ENCODE results near the gene DCST2.

The DCST2 gene

DNA sequence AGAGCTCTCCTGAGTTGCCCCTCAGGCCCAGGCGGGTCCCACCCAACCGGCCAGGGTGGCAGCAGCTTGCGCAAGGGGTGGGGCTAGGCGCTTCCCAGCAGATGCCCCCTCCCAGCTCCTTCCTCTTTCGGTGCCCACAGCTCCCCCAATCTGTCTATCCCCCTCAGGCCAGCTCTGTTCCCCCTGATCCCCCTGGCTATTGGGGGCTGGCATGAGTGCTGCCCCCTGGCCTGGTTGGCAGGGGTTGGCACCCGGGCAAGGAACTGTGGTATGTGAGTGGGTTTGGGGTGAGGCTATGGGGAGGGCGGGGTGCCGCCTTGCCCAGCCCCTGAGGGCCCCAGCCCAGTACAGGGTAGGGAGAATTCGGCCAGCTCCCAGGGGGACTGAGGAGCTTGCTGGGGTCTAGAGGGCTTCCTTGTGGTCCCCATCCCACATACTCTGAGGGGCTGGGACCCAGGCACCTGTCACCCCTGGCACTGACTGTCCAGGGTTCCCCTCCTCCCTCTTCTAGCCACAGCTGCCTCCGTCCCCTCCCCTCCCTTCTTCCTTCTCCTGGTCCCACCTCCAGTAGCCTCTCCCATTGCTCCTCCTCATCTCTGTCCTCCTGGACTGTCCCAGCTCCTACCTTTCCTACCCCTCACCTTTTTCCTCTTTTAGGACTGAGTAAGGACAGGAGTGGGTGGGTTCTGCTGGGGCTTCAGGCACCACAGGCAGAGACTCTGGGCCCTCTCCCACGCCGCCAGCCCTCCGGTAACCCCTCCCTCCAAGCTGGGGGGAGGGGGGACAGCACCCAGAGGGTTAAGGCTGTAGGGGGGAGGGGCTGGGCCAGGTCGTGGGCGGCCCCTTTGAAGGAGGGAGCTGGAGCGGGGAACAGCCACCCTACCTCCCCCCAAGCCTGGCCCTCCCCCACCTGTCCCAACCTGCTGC, 25.3 kb downstream of the DCST2 start:
- no peak for DNase-seq

DNA sequence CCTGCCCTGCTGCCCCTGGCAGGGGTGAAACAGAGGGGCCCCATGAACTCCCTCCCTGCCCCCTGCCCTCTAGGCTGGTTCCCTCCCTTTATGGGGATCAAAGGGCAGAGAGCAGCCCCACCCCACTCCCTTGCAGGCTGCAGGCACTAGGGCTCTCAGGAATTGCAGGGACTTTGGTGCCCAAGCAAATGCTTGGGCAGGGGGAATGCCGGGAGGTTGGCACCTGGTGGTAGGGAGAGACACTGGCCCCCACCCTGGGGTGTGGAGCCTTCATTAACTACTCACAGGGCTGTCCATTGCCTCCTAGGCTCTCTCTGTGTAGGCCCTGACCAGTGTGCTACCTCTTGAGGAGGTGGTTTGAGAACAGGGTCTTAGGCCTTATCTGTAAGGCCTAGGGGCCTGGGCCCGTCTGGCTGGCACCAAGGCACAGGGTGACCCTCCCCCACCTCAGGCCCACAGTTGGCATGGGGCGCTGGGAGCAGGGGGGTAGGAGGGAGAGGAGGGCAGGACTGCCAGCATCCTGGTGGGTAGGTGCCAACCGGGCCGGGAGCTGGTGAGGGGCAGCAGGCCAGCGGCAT, 26.2 kb downstream of the DCST2 start:
- DNase-seq: no peak

DNA sequence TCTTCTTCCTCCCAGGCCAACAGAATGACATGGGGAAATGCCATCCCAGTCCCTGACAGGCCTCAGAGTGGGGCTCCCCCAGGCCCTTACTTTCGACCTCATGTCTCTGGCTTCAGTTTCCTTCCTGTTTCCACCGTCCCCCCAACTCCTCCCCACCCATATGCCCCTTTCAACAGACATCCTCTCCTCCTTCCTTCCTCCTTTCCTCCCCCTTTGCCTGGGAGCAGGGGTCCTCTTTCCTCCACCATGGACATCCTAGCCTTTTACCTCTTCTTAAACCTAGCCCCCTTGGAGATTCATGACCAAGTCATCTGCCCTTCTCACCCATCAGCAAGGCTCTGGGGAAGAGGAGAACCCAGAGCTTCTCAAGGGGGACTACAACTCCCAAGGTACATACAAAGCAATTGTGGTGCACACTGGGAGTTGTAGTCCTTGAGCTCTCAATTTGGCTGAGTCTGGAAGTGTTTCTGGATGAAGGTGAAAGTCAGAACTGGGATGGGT, 26.9 kb downstream of the DCST2 start:
- peak; percentile 57 to 64 for DNase-seq

DNA sequence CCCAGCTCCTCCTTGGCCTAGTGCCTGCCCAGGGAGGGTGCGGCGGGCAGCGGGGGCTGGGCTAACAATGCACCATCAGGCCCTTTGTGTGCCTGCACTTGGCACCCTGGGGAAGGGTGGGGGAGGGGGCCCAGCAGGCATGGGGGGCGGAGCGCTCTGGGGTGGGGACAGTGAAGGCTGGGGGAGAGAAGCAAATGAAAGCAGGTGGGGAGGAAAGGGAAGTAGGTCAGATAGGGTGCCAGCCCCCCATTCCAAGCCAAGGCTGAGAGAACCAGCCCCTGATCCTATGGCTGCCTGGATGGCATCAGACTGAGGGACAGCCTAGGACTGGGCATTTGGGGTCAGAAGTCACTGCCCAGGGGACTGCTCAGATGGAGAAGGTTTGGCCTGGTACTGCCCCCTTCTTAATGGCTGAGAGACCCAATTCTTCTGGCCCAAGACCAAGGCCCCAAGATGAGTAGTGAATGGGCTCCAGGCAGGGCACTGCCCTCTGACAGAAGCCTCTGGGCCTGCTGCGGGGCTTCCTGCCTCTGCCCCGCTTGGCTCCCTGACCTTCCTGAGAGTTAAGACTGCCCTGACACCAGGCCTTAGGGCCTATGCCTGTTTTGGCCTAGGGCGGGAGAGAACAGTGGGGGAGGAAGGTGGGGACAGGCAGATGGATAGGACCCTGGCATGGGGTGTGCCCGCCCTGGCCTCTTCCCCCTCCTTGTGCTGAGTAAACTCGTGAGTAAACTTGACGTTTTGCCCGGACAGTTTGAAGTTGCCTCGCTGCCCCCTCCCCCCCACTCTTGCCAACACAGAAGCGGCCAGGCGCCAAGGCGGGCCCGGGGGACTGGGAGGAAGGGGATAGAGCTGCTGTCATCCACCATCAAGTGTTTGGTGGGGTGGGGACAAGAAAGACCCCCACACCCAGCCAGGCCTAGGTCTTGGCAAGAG, 28.2 kb downstream of the DCST2 start:
- peak; percentile 56 to 61 for DNase-seq

DNA sequence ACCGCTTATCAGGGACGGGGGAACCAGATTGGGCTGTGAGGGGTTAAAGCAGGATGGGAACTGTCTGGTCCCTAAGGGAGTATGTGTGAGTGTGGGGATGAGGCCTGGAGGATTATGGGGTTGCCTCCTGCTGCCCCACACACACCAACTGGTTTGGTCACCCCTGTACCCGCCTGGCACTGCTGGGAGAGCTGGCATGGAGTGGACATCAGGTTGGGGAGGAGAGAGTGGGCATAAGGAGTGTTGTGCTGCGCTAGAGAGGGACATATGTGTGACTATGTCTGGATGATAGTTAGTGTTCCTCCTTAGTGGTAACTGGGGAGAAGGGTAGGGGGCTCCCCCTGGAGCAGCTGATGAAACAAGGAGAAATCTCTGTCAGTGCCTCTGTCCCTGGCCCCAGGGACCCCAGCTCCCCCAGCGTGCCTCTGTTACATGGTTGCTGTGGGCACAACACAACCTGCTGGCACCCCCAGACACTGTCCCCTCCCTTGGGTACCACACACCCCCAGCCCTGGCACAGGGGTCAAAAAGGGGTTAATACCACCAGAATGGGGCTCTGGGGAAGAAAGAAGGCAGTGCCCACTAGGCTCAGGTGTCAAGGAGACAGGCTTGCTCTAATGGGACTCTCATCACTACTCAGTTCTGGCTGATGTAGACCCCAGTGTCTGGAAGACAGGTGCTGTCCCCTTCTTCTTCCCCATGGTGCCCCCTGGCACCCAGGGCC, 29.1 kb downstream of the DCST2 start:
- DNase-seq: no peak

DNA sequence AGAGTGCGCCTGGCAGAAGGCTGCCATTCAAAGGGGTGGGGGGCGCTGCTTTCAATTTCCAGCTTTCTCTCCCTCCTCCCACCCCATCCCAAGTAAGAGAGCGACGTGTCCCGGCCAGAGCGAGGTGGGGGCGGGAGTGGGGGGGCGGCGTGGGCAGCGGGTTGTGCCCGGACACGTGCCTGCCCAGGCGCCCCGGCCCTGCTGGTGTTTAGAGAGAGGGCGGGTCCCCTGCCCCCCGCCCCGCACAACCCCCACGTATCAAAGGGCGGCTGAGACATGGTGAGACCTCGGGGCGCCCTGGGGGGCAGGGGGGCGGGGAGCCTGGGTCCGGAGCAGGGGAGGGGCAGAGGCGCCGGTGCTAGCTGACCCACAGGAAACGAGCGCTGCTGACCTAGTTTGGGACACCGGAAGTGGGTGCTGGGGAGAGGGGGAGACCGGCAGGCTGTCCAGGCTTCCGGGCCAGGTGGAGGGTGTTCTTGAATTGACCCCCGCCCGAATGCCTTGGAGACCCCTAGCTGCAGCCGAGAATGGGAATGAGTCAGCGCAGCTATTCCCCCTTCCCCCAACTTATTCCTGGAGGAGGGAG, 29.7 kb downstream of the DCST2 start:
- DNase-seq: no peak

DNA sequence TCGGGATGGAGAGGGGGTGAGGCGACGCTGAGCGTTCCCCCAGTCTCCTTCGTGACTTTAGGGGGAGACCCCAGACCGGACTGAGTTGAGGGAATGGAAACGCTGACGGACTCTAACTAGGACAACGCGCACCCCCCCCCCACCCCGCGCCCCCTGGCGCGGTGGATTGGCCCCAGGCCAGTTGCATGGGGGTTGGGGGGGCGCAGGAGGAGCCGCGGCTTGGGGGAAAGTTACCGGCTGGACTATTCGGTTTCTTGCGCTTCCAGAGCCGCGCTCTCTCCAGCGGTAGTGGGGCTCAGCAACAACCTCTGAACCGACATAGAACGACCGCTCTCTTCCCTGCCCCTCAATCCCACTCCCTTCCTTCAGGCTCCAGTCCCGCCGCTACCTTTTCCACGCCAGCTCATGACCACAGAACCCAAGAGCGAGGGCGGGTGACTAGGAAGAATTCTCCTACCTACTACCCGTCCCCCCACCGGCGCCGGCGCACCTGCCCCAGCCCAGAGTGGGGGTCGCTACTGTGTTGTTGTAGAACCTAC, 30.3 kb downstream of the DCST2 start:
- DNase-seq: no peak

DNA sequence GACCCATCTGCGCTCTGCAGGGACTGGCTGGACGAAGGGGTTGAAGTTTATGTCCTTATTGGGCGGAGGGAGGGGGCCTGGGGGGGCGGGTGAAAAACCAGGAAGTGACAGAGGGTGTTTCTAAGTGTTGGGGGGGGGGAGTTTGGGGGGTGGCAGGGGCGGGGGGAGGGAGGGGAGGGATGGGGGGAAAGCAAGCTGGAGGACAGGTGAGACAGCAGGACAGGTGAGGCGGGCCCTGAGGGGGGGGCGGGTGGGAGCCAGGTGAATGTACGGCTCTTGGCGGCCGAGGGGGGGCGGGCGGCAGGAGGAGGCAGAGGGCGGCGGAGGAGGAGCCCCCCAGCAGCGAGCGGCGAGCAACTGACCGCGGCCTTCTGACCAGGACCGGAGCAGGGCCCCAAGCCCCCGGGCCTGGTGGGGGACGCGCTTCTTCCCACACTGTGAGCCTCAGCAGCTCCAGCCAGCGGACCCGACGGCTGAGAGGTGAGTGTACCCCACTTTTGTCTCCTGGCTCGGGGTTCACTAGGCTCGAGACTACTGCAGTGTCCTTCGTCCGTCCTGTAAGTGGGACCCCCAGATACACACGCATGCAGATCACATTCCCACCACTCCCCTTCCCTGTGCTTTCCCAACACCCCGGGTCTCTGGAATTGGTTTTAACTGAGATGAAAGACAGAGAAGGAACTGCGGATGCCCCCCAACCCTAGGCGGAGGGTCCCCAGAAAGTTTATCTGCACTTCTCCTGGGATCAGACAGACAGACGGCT, 30.9 kb downstream of the DCST2 start, which contains the start of gene ZBTB7B:
Gene ZBTB7B (plus strand): TSS at position 339 of the 763 bp plus-strand sequence. CDS start 11,859 bp downstream, outside the sequence.
- no peak for DNase-seq

DNA sequence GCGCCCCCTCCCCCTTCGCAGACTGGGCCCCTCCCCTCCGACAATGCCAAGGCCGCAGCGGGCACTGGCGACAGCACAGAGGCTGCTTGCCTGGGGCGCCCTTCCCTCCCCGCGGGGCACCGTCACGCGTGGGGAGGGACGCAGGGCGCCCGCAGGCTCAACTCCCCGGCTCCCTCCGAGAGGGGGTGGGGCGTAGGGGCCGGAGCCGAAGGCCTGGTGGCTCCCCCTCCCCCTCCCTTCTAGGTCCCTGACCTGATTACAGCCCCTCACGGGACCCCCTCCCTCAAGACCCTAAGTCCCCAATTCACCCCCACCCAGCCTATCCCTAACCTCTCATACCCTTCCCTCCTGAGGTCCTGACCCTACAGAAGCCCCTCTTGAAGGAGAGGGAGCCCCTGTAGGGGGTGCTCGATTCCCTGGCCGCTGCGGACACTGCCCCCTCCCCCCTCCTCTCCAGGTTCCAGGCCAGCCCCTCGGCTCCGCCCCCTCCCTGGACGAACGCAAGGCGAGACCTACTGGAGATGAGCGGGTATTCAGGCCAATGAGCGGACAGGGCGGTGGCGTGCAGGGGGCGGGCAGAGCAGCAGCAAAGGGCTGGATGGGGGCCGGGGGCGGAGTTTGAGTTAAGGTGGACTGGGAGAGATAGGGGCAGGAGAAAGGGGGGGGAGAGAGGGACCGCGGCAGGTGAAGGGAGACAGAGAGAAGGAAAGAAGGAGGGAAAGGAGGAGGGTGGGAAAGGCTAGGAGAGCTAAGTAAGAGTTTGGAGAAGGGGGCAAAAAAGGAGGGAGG, 31.7 kb downstream of the DCST2 start:
- peak; percentile 97 to 98 for DNase-seq

DNA sequence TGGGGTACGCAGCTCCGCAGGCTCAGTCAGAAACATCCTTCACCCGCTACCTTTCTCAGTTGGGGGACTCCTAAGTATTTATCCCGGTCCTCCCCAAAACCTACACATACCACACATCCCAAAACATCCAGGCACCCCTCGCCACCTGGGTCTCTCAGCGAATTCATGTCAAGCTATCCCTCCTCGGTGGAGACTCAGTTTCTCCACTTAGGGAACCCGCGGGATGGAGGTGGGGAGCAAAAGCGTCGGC, 32.2 kb downstream of the DCST2 start:
- no peak for DNase-seq

DNA sequence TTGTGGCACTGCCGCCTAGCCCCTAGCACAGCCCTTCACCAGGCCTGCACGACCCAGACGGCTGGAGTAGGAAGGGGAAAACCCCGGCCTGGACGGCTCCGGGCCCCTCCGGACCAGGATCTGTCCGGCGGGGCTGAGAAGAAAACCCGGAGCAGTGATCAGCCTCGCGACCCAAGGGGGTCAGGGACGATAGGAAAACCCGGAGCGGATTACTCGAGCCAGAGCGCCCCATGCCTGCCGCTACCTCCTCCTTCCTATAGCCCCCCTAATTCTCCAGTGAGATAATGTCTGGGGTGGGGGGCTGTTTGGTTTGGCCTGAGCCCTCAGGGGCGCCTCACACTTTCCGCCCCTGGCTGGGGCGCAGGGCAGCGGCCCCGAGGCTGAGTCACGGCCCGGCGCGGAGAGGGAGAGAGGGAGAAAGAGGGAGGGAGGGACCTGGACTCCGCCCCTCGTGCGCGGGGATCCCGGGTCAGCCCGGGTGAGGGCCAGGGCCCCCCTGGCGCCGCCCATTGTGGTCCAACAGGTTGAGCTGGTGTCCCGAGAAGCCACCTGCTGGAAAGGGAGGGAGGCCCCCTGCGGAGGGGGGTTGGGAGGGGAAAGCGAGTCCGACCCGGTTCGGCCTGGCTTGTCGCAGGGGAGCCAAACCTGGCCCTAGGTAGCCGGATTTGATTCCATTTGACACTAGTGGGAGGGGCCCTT, 32.7 kb downstream of the DCST2 start:
- peak; percentile 78 to 81 for DNase-seq

DNA sequence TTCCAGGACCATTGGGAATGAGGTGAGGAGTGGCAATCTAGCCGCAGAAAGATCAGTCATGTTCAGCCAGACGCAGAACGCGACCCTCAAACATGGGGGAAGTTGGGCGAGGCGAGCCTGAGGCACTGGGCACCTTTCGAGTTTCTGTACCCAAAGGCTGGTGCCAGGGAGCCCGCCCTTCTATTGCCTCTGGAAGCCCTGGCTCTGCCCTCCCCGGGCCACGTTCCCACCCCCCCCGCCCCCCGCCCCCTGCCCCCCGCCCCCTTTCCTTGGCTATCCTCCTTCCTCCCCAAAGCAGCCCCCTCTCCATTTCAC, 33.2 kb downstream of the DCST2 start:
- no peak for DNase-seq

DNA sequence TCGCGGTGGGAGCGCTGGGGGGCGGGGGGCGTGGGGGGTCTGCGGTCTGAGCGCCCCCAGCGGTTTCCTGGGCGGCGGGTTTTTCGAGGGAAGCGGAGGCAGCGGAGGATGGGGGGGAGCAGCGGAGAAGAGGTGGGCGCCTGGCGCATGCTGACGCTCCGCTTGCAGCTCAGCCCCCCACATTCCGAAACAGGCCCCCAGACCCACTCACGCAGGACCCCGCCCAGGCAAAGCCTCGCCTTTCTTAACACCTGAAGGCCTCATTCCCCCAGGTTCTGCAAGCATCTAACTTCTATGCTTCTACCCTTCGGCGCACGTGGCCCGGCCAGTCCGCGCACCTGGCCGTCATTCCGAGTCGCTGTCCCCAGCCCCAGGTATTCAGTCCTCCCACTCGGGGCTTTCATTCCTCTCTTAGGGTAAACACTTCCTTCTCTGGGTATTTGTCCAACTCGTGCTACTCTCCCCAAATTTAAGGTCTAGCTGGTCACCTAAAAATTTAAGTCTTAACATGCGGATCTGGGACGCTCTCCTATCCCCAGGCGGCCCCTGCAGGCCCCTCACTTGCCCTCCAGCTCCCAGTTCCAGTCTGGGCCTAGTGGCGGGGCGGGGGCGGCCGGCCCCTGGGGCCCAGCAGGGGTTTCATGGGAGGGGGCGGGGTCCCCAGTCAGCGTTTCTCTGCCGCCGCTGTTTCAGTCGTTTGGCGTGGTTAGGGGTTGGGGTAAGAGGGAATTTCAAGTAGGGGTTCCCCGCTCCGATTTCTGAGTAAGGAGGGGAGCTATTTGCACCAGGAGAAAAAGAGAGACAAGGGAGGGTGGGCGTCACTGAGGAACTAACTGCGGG, 33.8 kb downstream of the DCST2 start:
- DNase-seq: peak in 1 of 2 donors; percentile 55

DNA sequence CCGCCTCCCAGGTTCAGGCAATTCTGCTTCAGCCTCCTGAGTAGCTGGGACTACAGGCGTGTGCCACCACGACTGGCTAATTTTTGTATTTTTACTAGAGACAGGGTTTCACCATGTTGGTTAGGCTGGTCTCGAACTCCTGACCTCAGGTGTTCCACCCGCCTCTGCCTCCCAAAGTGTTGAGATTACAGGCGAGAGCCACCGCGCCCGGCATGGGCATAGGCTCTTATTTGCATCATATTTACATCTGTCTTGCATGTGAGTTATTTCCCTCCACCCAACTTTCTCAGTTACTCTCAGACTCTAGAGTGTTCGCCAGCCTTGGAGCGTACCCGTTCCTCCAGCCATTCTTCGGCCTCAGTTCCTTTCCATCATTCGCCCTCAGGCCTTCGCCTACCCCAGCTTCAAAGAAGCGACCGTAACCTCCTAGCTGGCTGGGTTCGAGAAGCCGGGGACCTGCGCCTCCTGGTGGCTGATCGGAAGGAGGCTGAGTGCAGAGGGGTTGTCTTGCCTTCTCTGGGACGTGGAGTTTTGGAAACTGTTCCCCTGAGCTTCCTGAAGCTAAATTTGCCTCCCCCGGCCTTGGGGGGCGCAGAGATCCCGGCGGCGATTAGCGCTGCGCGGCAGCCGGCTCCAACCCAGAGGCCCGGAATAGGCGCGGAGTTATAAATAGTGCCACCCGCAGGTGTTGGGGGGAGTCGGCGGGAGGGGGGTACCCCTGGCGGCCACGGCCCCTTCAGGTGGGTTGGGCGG, 34.6 kb downstream of the DCST2 start:
- DNase-seq: peak; percentile 74 to 75

DNA sequence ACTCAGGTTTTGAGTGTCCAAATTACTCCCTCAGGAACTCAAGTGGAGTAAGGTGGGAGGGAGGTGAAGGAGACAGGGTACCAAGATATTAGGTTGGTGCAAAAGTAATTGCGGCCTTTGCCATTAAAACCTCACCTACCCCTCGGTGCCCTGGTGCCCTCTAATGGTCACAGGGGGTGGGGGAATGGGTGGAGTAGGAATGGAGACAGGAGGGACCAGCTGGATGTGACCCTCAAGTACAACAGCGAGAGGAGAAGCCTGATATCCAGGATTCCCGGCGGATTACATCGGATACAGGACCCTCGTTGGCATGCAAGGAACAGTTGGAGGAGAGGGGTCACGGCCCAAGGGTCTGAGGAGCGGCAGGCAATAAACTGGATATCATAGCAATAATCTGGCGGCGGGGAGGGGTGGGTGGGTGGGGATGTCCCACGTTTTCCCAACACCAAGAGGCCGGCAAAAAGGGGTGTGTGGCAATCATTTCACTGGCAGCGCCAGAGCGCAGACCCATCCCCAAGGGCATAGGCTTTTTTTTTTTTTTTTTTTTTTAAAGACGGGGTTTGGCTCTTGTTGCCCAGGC, 35.3 kb downstream of the DCST2 start:
- no peak for DNase-seq

DNA sequence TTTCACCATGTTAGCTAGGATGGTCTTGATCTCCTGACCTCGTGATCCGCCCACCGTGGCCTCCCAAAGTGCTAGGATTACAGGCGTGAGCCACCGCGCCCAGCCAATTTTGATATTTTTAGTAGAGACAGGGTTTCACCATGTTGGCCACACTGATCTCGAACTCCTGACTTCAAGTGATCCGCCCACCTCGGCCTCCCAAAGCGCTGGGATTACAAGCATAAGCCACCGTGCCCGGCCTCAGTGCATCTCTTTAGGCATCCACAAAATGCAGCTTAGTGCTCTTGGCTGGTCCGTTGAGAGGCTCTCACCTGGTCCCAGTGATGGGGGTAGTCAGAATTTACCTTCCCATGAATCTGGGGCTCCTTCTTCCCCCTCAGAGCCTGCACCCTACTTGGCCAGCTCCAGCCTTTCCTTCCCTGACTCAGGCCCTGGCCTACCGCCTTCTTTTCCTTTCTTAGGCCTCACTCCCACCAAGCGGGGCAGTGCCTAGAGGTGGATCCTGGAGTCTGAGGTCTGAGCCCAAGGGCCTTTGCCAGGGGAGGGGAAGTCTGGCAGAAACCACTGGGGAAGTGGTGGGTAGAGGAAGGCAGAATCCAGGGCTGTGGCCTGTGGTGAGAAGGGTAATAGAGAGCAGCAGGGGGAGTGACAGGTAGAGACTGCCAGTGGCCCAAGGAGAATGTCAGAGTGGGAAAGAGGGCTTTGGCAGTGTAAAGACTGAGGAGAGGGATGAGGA, 36.4 kb downstream of the DCST2 start:
- DNase-seq: no peak

All from CD4-positive, alpha-beta T cell treated with Interleukin-1 beta for 1 hour (primary cell).